ENCODE data around the gene RNF150.

RNF150 gene

GRCh38 chr4:140903522-140904475, 229.5 kb downstream of the RNF150 start:
- no peak for DNase-seq

- DNase-seq: no peak
These were observed 231.4 kb downstream of the RNF150 start for GRCh38 chr4:140901736-140902336.

GRCh38 chr4:140893939-140894338, 239.3 kb downstream of the RNF150 start:
- DNase-seq: no peak

GRCh38 chr4:140888054-140888453, 245.2 kb downstream of the RNF150 start:
- no peak for DNase-seq

- DNase-seq: no peak
These were observed 245.8 kb downstream of the RNF150 start for GRCh38 chr4:140887467-140887866.

GRCh38 chr4:140884431-140885058, 248.7 kb downstream of the RNF150 start:
- peak; percentile 62 to 70 for DNase-seq

GRCh38 chr4:140877781-140878180, 255.5 kb downstream of the RNF150 start:
- DNase-seq: no peak

GRCh38 chr4:140876615-140877364, 256.5 kb downstream of the RNF150 start:
- DNase-seq: no peak

- peak; percentile 29 to 62 for DNase-seq
These were observed 257.4 kb downstream of the RNF150 start for GRCh38 chr4:140875746-140876452.

GRCh38 chr4:140874056-140874455, 259.2 kb downstream of the RNF150 start:
- DNase-seq: no peak

GRCh38 chr4:140871368-140871767, 261.9 kb downstream of the RNF150 start:
- peak in 1 of 2 experiments; percentile 6 for DNase-seq

- DNase-seq: peak in 1 of 2 experiments; percentile 41
These were observed 262.8 kb downstream of the RNF150 start for GRCh38 chr4:140870427-140870826.

GRCh38 chr4:140869446-140869845, 263.8 kb downstream of the RNF150 start:
- no peak for DNase-seq

GRCh38 chr4:140867356-140867755, 265.9 kb downstream of the RNF150 start:
- DNase-seq: no peak

- no peak for DNase-seq
These were observed 266.7 kb downstream of the RNF150 start for GRCh38 chr4:140866492-140867005.

- DNase-seq: no peak
These were observed 267.7 kb downstream of the RNF150 start for GRCh38 chr4:140865253-140866217.

- no peak for DNase-seq
These were observed 270.1 kb downstream of the RNF150 start for GRCh38 chr4:140863197-140863596.

GRCh38 chr4:140862177-140862442, 271.2 kb downstream of the RNF150 start:
- no peak for DNase-seq

- DNase-seq: peak; percentile 56 to 78
These were observed 271.7 kb downstream of the RNF150 start for GRCh38 chr4:140861359-140862176.

- DNase-seq: no peak
These were observed 274.4 kb downstream of the RNF150 start for GRCh38 chr4:140858897-140859296.

Data from NCI-H2081 (cell line).